DND-41 (cell line): ENCODE data around the gene NLRP3.

Experiments
- CTCF ChIP-seq: IDR thresholded peaks from 2 replicates; pipeline ENCODE4 v1.5.1; 2012; ENCODE audit warnings: borderline replicate concordance, low read length, moderate library complexity, mild to moderate bottlenecking; ENCODE audit not compliant: poor library complexity, severe bottlenecking; ENCODE audit errors: extremely low read depth
- EZH2 ChIP-seq: IDR thresholded peaks from 3 replicates; pipeline ENCODE4 v1.6.1; 2012; ENCODE audit warnings: borderline replicate concordance, low read depth, mild to moderate bottlenecking, moderate library complexity, low read length, inconsistent platforms; ENCODE audit not compliant: severe bottlenecking

- TF ChIP-seq CTCF (no peak), EZH2 (no peak)
Observed at GRCh38 chr1:247468481-247469140, 52.6 kb downstream of the NLRP3 start.
